Stimulated activated naive CD4-positive, alpha-beta T cell treated with Interleukin-2 at 50 U/mL for 16 hours (primary cell): ENCODE data around the gene BUB1B.
"Not testable (repeated sequence)": the region's sequence is repeated elsewhere in the genome, so short reads cannot be mapped to it uniquely, and the experiment has no call there.

ENCODE experiments used
- DNase-seq: peaks from one replicate; lab custom pipeline; 2025; lab: John Stamatoyannopoulos, UW

Gene BUB1B, protein sequence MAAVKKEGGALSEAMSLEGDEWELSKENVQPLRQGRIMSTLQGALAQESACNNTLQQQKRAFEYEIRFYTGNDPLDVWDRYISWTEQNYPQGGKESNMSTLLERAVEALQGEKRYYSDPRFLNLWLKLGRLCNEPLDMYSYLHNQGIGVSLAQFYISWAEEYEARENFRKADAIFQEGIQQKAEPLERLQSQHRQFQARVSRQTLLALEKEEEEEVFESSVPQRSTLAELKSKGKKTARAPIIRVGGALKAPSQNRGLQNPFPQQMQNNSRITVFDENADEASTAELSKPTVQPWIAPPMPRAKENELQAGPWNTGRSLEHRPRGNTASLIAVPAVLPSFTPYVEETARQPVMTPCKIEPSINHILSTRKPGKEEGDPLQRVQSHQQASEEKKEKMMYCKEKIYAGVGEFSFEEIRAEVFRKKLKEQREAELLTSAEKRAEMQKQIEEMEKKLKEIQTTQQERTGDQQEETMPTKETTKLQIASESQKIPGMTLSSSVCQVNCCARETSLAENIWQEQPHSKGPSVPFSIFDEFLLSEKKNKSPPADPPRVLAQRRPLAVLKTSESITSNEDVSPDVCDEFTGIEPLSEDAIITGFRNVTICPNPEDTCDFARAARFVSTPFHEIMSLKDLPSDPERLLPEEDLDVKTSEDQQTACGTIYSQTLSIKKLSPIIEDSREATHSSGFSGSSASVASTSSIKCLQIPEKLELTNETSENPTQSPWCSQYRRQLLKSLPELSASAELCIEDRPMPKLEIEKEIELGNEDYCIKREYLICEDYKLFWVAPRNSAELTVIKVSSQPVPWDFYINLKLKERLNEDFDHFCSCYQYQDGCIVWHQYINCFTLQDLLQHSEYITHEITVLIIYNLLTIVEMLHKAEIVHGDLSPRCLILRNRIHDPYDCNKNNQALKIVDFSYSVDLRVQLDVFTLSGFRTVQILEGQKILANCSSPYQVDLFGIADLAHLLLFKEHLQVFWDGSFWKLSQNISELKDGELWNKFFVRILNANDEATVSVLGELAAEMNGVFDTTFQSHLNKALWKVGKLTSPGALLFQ

DNA sequence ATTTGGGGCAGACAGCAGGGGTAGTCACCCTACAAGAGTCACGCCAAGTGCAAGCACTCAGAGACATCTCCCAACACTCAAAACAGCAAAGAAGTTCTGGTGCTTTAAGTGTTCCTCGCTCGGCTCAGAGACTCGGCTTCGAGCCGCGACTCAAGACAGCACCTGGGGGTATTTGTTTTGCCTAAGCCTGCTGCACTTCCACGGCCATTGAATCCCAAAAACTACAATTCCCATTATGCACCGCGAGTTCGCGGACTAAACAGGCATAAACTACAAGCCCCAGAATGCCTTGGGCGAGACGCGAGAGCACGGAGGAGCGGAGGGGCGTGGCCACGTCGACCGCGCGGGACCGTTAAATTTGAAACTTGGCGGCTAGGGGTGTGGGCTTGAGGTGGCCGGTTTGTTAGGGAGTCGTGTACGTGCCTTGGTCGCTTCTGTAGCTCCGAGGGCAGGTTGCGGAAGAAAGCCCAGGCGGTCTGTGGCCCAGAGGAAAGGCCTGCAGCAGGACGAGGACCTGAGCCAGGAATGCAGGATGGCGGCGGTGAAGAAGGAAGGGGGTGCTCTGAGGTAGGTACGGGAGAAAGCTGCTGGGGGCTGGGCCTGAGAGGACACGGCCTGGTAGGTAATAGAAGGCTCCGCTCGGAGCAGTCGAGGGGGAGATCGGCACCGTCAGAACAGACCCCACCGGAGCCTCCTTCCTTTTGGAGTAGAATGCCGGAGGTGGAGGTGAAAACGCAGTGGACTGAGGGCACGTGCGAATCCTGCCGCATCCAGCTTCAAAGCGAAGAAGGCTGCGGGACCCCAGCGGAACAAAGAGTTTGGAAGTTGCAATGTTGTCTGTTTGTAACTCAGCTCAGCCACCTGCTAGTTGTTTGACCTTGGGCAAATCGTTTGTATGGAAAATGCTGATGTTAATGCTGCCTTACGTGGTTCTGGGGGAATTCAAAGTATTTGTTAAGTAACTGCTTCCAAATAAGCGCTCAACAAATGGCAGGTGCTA, at the start of gene BUB1B:
Gene BUB1B, plus strand, starts transcription at position 381 of the 1,000 bp plus-strand sequence. Its CDS starts 152 bp downstream, at position 533.
- peak; percentile 92 for DNase-seq

DNA sequence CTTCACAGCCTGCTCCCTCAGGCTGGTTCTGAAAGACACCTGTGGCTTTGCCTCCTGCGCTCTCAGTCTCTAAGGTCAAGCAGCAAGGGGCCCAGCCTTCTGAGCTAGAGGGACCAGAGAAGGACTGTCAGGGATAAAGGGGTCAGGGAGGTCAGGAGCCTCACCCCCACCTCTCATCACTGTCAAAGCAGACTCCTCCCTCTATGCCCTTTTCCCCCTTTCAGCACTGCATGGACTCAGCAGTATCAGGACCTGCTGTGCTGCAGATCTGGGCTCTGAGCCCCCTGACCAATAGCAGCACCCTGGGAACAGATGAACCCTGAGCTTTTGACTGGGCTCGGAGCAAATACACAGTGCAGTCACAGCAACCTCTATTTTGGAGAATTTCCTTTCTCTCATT, 49.0 kb upstream of the BUB1B start:
- DNase-seq, result no peak

DNA sequence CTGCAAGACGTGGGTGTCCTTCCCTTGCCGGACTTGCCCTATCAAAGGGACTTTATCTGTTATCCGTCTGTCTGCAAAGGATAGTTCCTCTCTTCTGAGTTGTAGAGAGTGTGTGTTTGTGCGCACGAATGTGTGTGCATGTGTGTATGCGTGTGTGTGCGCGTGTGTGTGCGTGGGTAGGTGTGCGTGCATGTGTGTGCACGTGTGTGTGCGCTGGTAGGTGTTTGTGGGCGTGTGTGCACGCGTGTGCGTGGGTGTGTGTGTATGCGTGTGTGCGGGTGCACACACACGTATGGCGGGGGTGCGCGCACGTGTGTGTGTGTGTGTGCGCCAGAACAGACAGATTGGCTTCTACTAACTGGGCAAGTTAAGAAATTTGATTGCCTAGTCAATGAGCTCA, 48.1 kb upstream of the BUB1B start:
- DNase-seq, result no peak

DNA sequence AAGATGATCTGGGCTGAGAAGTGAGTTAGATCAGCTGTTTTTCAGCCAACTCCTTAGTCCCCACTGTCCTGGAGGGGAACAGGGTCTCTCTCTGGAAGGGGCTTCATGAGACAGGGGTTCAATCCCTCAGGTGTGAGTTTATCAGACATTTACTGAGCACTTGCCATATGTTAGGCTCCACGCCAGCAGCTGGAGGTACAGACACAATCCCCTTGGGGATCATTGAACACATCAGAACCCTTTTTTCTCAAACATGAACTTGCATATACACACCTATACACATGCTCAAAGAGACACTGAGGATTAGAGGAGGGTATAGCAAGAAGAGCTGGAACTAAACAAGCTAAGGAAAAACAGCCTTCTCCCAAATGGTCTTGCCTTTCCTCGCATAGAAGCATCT, 46.7 kb upstream of the BUB1B start:
- DNase-seq, result no peak

DNA sequence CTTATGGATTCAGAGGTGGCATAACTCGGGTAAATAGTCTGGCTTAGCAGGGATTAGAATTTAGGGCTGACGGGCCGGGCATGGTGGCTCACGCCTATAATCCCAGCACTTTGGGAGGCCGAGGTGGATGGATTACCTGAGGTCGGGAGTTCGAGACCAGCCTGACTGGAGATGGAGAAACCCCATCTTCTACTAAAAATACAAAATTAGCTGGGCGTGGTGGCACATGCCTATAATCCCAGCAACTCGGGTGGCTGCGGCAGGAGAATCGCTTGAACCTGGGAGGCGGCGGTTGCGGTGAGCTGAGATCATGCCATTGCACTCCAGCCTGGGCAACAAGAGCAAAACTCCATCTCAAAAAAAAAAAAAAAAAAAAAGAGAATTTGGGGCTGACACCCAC, 45.8 kb upstream of the BUB1B start:
- DNase-seq, result not testable (repeated sequence)

DNA sequence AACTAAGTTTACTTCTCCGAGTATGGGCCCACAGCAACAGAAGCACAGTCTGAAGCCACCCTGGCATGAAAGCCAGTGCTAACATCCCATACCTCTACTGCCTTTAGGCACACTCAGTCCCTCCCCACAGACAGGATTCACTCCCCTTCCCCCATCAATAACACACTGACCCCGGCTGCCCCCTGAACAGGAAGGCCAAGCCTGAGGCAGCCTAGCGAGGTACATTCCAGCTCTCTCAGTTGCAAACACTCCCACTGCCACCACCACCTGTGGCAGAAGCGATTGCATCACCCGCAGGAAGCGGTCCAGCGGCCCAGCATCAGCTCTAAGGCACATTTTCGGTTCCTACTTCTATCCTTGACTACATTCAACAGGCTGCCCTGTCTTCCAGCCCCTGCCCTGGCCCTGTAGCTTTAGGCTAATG, 45.2 kb upstream of the BUB1B start:
- DNase-seq, result peak; percentile 38

DNA sequence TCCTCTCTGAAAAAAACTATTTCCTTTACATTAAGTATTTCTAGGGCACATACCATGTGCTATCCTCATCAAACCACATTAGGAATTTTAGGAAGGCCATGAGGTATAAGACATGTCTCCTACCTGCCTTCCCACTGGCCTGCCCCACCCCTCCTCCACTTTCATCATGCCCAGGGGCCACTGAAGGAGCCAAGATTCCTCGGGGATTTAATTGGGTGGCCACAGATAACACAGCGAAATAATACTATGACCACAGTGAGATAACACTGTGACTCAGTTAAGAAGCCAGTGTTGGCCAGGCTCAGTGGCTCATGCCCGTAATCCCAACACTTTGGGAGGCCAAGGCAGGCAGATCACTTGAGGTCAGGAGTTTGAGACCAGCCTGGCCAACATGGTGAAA, 42.4 kb upstream of the BUB1B start:
- DNase-seq, result no peak

DNA sequence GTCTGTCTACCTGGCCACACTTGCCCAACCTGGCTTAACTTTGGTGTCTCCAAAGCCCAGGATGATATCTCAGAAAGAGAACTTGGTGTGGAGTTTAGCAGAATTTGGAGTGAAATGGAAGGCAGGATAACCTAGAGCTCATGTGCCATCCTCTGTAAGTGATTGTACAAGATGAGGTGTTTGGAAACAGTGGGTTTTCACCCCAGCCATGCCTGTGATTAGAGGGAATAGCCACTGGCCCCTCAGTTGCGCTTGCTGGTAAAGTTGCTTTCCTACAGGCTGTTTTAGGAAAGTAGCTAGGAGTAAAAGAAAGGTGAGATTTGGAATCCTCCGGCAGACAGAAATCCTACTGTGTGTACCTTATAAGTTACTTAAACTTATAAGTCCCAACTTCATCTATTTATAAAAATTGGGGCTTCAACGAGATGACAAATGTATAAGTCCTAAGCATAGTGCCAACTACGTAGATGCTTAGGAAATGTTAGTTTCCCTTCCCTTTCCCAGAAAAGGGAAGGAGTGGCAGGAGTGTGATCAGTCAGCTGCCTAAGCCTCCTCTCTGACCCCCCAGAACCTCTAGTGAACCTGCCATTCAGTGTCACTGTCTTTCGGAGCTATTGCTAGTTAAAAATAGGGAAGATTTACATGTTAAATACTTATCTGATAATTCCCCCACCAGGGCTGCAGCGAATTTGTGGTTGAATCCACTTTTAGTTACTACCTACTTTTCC, 38.8 kb upstream of the BUB1B start:
- no peak for DNase-seq

DNA sequence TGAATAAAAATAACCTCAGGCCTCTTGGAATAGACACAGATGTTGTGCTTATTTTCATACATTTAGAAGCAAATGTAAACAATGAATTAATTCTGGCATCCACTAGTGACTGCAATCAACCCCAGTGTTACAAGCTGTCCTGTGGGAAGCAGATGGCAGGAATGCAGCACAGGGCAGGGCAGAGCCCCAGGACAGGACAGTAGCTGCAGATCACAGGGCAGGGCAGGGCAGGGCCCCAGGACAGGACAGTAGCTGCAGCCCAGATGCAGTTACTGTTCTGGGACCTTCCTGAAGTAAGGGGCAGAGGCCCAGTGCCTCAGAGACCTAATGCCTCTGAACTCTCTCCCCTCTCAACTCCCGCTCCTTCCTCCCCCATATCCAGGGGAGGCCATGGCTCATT, 37.9 kb upstream of the BUB1B start:
- DNase-seq, result not testable (repeated sequence)

DNA sequence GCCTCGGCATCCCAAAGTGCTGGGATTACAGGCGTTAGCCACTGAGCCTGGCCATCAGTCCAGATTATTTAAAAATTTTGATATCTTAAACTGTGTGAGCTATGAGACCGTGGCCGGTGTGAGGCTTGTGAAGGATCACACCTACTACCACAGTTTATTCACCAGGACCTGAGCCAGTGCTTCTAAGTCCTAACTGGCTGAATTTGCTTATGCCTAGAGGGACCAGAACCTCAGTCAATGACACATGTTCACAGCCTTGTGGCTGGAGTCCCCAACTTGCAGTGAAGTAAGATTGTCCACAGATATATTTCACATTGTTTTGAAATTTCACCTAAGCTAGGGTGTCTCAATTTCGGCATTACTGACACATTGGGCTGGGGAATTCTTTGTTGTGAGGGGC, 37.0 kb upstream of the BUB1B start:
- not testable (repeated sequence) for DNase-seq

DNA sequence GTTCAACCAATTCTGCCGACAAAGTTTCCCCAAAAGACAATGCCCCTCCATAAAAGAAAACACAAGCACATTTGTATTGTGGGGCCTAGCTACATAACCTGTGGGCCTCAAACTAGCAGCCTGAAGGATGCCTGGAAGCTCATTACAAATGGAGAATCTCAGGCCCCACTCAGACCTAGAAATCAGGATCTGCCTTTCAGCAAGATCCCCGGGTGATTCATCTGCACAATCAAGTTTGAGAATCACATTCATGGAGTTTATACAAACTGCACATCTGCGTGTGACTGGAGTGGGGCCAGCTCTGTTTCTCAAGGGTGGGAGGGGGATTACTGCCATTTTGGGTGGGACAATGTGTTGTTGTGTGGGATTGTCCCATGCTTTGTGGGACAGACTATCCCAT, 36.5 kb upstream of the BUB1B start:
- DNase-seq, result not testable (repeated sequence)

DNA sequence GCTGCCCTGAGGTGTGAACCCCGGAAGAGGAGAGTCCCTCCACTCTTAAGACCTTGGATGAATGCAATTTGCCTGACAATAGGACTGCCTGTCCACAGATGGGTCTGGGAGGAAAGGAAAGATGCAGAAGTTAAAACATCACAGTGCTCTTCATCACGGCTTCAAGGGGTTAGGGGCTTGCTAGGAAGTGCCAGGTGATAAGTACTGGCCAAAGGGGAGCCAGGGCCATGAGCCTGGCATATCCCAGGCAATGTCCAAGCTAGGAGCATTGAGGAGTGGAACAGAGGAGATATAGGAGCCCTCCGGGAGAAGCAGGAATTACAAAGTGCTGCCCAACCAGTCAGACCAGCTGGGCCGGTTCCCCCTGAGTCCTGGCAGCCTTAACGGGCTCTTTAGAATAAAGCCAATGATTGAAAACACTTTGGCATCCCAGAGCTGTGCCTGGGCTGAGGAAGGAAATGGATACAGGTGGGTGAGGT, 36.0 kb upstream of the BUB1B start:
- not testable (repeated sequence) for DNase-seq

DNA sequence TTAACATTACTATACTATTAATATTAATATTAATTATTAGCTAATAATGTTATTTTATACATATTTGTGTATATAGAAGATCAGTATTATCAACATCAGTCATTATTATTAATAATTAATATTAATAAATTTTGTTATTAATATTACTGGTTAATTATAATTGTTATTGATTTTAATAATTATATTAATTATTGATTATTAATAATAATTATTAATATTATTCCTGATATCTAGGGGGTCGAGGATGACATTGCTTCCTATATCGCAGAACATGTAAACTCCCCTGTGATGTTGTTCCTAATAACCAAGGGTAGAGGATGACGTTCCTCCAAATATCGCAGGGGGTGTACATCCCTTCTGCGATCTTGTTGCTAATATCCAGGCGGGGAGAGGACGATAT, 34.9 kb upstream of the BUB1B start:
- DNase-seq, result no peak

DNA sequence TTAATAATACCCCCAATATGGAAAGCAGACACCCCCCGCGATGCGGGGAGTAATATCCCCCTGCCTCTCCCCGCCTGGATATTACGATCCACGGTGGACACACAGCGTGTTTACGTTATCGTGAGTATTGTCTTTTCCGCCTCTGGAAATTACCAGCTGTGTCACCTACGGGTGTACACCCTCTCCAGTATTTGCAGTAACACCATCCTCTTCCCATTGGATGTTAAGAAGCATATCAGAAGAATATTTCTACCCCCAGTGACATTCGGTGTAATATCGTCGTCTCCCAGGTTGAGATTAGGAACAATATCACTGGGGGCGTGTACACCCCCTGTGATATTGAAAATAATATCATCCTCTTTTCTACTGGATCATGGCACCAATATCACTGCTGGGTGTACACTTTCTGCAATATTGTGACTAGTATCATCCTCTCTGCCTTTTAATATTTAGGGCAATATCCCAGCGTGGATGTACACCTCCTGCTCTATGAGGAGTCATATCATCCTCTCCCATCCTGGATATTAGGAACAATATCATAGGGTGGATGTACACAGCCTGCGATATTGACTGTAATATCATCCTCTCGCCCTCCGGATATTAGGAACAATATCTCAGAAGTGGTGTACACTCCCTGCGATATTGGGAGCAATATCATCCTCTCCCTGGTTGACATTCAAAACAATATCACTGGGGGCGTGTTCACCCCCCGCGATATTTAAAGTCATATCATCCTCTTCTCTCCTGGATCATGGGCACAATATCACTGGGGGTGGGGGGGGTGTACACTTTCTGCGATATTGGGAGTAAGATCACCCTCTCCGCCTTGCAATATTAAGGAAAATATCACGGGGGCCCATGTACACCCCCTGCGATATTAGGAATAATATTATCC, 31.9 kb upstream of the BUB1B start:
- no peak for DNase-seq

DNA sequence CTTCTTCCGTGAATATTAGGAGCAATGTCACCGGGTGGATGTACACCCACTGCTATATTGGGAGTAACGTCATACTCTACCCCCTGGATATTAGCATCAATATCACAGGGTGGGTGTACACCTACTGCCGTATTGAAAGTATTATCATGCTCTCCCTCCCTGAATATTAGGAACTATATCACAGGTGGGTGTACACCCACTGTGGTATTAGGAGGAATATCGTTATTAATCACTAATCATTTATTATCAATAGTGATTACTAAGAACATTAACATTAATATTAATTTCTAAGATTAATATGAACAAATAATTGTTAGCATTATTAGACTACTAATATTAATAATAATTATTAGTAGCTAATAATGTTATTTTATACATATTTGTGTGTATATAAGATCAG, 30.8 kb upstream of the BUB1B start:
- DNase-seq, result no peak

DNA sequence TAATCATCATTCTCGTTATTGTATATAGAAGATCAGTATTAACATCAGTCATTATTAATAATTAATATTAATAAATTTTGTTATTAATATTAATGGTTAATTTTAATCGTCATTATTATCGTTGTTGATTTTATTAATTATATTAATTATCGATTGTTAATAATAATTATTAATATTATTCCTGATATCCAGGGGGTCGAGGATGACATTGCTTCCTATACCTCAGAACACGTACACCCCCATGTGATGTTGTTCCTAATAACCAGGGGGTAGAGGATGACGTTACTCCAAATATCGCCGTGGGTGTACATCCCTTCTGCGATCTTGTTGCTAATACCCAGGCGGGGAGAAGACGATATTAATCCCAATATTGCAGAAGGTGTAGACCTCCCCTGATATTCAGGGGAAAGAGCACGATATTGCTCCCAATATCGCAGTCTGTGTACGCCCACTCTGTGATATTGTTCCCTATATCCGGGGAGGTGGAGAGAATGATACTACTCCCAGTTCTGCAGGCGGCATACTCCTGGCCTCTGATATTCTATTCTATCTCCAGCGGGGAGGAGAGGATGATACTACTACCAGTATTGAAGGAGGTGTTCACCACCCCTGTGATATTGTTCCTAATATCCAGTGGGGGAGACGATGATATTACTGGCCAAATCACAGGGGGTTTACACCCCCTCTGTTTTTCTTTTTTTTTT, 29.9 kb upstream of the BUB1B start:
- DNase-seq, result no peak

DNA sequence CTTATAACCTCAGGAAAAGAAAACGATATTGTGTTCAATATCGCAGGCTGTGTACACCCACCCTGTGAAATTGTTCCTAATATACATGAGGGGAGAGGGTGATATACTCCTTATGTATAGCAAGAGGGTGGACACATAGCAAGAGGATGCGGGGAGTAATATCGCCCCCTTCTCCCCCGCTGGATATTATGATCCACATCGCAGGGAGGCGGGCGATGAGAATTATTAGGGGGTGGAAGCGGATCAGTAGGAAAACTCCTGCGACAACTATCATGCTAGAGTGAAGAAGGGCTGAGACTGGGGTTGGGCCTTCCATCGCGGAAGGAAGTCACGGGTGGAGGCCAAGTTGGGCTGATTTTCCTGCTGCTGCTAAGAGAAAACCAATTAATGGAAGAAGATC, 27.3 kb upstream of the BUB1B start:
- DNase-seq, result no peak

DNA sequence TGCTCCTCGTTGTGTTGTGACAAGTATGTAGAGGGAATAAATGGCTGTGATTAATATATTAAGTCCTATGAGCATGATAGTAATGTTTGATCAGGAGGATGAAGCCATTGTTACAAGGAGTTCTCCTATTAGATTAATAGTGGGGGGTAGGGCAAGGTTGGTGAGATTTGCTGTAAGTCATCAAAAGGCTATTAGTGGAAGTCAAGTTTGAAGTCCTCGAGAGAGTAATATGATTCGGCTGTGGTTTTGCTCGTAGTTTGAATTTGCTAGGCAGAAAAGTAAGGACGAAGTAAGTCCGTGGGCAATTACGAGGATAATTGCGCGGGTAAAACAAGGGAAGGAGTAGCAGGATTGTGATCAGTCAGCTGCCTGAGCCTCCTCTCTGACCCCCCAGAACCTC, 26.0 kb upstream of the BUB1B start:
- DNase-seq, result no peak
